H9 (cell line): ENCODE measurements around the gene DAPK1. TPM values are rescaled to one million over a fixed set of nuclear protein-coding genes. Genes with fewer than 3 reads are reported as not detected.

Source experiments
- DNase-seq: peaks from one replicate; pipeline ENCODE4 v3.0.0-alpha.2; 2017
- H2AFZ ChIP-seq: one replicate; pipeline ENCODE4 v1.6.1; 2013; ENCODE audit warnings: mild to moderate bottlenecking, low read length, control low read depth, moderate library complexity
- H2AK5ac ChIP-seq: 2 replicates; pipeline ENCODE4 v1.6.1; 2013; ENCODE audit warnings: low read length, control low read depth, mixed read lengths; ENCODE audit not compliant: insufficient read length
- H2BK120ac ChIP-seq: one replicate; pipeline ENCODE4 v1.6.1; 2013; ENCODE audit warnings: low read depth, mild to moderate bottlenecking, low read length, control low read depth, inconsistent platforms; ENCODE audit not compliant: poor library complexity, severe bottlenecking
- H2BK12ac ChIP-seq: 2 replicates; pipeline ENCODE4 v1.6.1; 2013; ENCODE audit warnings: low read length, control low read depth, mixed read lengths, low read depth; ENCODE audit not compliant: insufficient read length
- H2BK15ac ChIP-seq: 2 replicates; pipeline ENCODE4 v1.6.1; 2013; ENCODE audit warnings: low read depth, low read length, control low read depth
- H2BK20ac ChIP-seq: one replicate; pipeline ENCODE4 v1.6.1; 2013; ENCODE audit warnings: low read depth, mild to moderate bottlenecking, low read length, control low read depth, inconsistent platforms; ENCODE audit not compliant: poor library complexity, severe bottlenecking
- H2BK5ac ChIP-seq: 2 replicates; pipeline ENCODE4 v1.6.1; 2013; ENCODE audit warnings: low read length, control low read depth, mixed read lengths; ENCODE audit not compliant: insufficient read length
- H3K14ac ChIP-seq: 2 replicates; pipeline ENCODE4 v1.6.1; 2013; ENCODE audit warnings: low read length, control low read depth; ENCODE audit not compliant: insufficient read depth
- H3K18ac ChIP-seq: 2 replicates; pipeline ENCODE4 v1.6.1; 2013; ENCODE audit warnings: low read depth, mild to moderate bottlenecking, mixed read lengths, low read length, control low read depth; ENCODE audit not compliant: insufficient read length
- H3K23ac ChIP-seq: 2 replicates; pipeline ENCODE4 v1.6.1; 2013; ENCODE audit warnings: low read length, control low read depth, mixed read lengths, low read depth; ENCODE audit not compliant: insufficient read length
- H3K23me2 ChIP-seq: 2 replicates; pipeline ENCODE4 v1.6.1; 2013; ENCODE audit warnings: low read depth, mild to moderate bottlenecking, mixed read lengths, low read length, control low read depth; ENCODE audit not compliant: insufficient read length, poor library complexity, severe bottlenecking
- H3K27ac ChIP-seq: 2 replicates; pipeline ENCODE4 v1.5.1; 2013; ENCODE audit warnings: low read length, control low read depth, mixed read lengths, low read depth; ENCODE audit not compliant: insufficient read length
- H3K27me3 ChIP-seq: 2 replicates; pipeline ENCODE4 v1.6.1; 2013; ENCODE audit warnings: low read length, control low read depth, inconsistent platforms; ENCODE audit not compliant: insufficient read depth
- H3K4ac ChIP-seq: 2 replicates; pipeline ENCODE4 v1.6.1; 2013; ENCODE audit warnings: low read depth, mild to moderate bottlenecking, control low read depth, inconsistent platforms, low read length, moderate library complexity
- H3K4me1 ChIP-seq: 2 replicates; pipeline ENCODE4 v1.6.1; 2013; ENCODE audit warnings: low read length, control low read depth, inconsistent platforms; ENCODE audit not compliant: insufficient read depth
- H3K4me2 ChIP-seq: 2 replicates; pipeline ENCODE4 v1.6.1; 2013; ENCODE audit warnings: low read length, control low read depth, mixed read lengths; ENCODE audit not compliant: insufficient read length, insufficient read depth
- H3K56ac ChIP-seq: 2 replicates; pipeline ENCODE4 v1.6.1; 2013; ENCODE audit warnings: low read depth, mild to moderate bottlenecking, mixed read lengths, low read length, control low read depth; ENCODE audit not compliant: insufficient read length
- H3K79me1 ChIP-seq: 2 replicates; pipeline ENCODE4 v1.6.1; 2013; ENCODE audit warnings: low read depth, mild to moderate bottlenecking, moderate library complexity, low read length, control low read depth, inconsistent platforms; ENCODE audit not compliant: insufficient read depth, poor library complexity, severe bottlenecking
- H3K79me2 ChIP-seq: 2 replicates; pipeline ENCODE4 v1.6.1; 2013; ENCODE audit warnings: low read length, control low read depth, inconsistent platforms; ENCODE audit not compliant: insufficient read depth
- H3K9ac ChIP-seq: 2 replicates; pipeline ENCODE4 v1.6.1; 2013; ENCODE audit warnings: low read length, control low read depth, mixed read lengths; ENCODE audit not compliant: insufficient read length; ENCODE audit errors: extremely low read depth
- H3K9me3 ChIP-seq: one replicate; pipeline ENCODE4 v1.6.1; 2013; ENCODE audit warnings: low read depth, low read length, inconsistent platforms; ENCODE audit not compliant: control insufficient read depth
- H3T11ph ChIP-seq: one replicate; pipeline ENCODE4 v1.6.1; 2013; ENCODE audit warnings: mild to moderate bottlenecking, low read length, control low read depth, inconsistent platforms
- H4K20me1 ChIP-seq: one replicate; pipeline ENCODE4 v1.6.1; 2013; ENCODE audit not compliant: control insufficient read depth, insufficient read length, insufficient read depth
- H4K5ac ChIP-seq: 2 replicates; pipeline ENCODE4 v1.6.1; 2013; ENCODE audit warnings: low read depth, mild to moderate bottlenecking, mixed read lengths, low read length, control low read depth; ENCODE audit not compliant: insufficient read length
- H4K8ac ChIP-seq: replicated peaks from 2 replicates; pipeline ENCODE4 v1.6.1; 2013; ENCODE audit warnings: low read length, control low read depth, mixed read lengths, low read depth; ENCODE audit not compliant: insufficient read length
- H4K91ac ChIP-seq: 2 replicates; pipeline ENCODE4 v1.6.1; 2013; ENCODE audit warnings: low read depth, mild to moderate bottlenecking, moderate library complexity, mixed read lengths, low read length, control low read depth; ENCODE audit not compliant: insufficient read length
- H3K27ac Mint-ChIP-seq, 3 experiments: 2 replicates in 2 of 3; 3 replicates in 1 of 3; pipeline ENCODE4 v1.8.0; 2020 to 2021; ENCODE audit warnings: mixed read lengths in 3 of 3, mild to moderate bottlenecking in 1 of 3, moderate library complexity in 1 of 3
- H3K27me3 Mint-ChIP-seq: 2 replicates; pipeline ENCODE4 v1.8.0; 2021; ENCODE audit warnings: low read depth, mild to moderate bottlenecking, moderate library complexity, mixed read lengths
- H3K36me3 Mint-ChIP-seq, 3 experiments: 2 replicates in 2 of 3; 3 replicates in 1 of 3; pipeline ENCODE4 v1.8.0; 2020 to 2021; ENCODE audit warnings: low read depth in 3 of 3, mixed read lengths in 3 of 3; ENCODE audit not compliant: insufficient read depth in 1 of 3
- H3K4me1 Mint-ChIP-seq, 2 experiments: 2 replicates each; pipeline ENCODE4 v1.8.0; 2020; ENCODE audit warnings: mixed read lengths in 2 of 2
- H3K4me3 Mint-ChIP-seq, 2 experiments: 2 replicates in 1 of 2; 3 replicates in 1 of 2; pipeline ENCODE4 v1.8.0; 2020 to 2021; ENCODE audit warnings: mild to moderate bottlenecking in 2 of 2, mixed read lengths in 2 of 2, moderate library complexity in 1 of 2
- H3K9me3 Mint-ChIP-seq, 2 experiments: 2 replicates in 1 of 2; 3 replicates in 1 of 2; pipeline ENCODE4 v1.8.0; 2020; ENCODE audit warnings: mild to moderate bottlenecking in 2 of 2, mixed read lengths in 2 of 2, moderate library complexity in 1 of 2
- WGBS: extraction: QIAGEN DNeasy Blood & Tissue Kit; methylation state at CpG from one replicate; pipeline ENCODE4 v1.1.7; 2013; ENCODE audit warnings: missing lambda C conversion rate, low lambda C conversion rate, mixed read lengths; ENCODE audit not compliant: insufficient read length; ENCODE audit errors: extremely low coverage; 5-methylcytosine and 5-hydroxymethylcytosine counted together
- total RNA-seq: library from RNA; stranded (reverse); gene quantifications from 2 replicates; pipeline ENCODE4 v1.2.1, GENCODE V29; 2021
- TF ChIP-seq, protein P1 (sequence below): fragments of 200-600 bp; sonication (generic); conservative IDR thresholded peaks from 3 replicates; pipeline ENCODE4 v1.8.0; 2021; ENCODE audit warnings: antibody characterized with exemption, mild to moderate bottlenecking

Gene DAPK1
- total RNA-seq, 1 experiment from 2014 or later = 79.4 TPM

DNA sequence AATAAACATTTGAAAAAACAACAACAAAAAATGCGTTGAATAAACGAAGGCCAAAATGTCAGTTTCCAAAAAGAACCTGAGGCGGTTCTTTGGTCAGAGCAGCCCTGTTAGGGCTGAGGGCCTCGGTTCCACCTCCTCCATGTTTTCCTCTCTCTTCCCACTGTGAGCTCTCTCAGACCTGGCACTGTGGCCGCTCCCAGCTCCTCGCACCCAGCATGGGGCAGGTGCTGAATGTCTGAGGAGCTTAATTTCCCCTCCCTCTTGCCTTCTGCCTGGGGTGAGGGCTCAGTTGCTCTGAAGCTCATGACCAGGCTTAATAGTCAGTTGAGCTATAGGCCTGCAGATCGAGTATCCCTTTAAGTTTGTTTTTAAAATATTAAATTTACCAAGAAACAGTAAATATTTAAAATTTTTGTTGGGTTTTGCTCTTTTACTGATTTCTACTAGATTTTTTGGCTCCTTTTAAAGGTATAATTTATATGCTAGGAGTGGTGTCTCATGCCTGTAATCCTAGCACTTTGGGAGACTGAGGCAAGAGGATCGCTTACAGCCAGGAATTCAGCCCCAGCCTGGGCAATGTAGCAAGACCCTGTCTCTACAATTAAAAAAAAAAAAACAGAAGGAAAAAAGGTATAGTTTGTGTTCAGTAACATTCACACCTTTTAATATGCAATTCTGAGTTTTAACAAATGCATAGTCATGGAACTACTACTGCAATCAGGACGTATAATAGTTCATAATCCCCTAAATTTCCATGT lies 28.1 kb downstream of the DAPK1 start:
- Histone ChIP-seq H3K18ac (no peak overlapping the region), H2BK12ac (no peak overlapping the region), H3T11ph (no peak overlapping the region), H2AK5ac (no peak overlapping the region), H3K27ac (no peak overlapping the region), H2BK20ac (no peak overlapping the region), H4K8ac (no peak overlapping the region), H3K79me1 (peaks cover 5% of the 10 kb centered on the region), H3K23me2 (no peaks in the 10 kb centered on the region), H2BK15ac (no peak overlapping the region), H3K79me2 (peaks cover 2% of the 10 kb centered on the region; the same call in 1 of the 2 replicates), H3K56ac (no peak overlapping the region), H4K91ac (no peak overlapping the region), H3K27me3 (no peaks in the 10 kb centered on the region), H2AFZ (no peak overlapping the region), H2BK120ac (no peak overlapping the region), H3K14ac (no peak overlapping the region), H3K23ac (no peak overlapping the region), H4K5ac (no peak overlapping the region), H3K4me1 (peaks cover 9% of the 10 kb centered on the region; the same call in 1 of the 2 replicates), H4K20me1 (no peaks in the 10 kb centered on the region), H3K4ac (no peak overlapping the region), H3K9me3 (no peaks in the 10 kb centered on the region), H2BK5ac (no peak overlapping the region), H3K9ac (no peak overlapping the region), H3K4me2 (no peak overlapping the region)
- TF ChIP-seq, protein P1, sequence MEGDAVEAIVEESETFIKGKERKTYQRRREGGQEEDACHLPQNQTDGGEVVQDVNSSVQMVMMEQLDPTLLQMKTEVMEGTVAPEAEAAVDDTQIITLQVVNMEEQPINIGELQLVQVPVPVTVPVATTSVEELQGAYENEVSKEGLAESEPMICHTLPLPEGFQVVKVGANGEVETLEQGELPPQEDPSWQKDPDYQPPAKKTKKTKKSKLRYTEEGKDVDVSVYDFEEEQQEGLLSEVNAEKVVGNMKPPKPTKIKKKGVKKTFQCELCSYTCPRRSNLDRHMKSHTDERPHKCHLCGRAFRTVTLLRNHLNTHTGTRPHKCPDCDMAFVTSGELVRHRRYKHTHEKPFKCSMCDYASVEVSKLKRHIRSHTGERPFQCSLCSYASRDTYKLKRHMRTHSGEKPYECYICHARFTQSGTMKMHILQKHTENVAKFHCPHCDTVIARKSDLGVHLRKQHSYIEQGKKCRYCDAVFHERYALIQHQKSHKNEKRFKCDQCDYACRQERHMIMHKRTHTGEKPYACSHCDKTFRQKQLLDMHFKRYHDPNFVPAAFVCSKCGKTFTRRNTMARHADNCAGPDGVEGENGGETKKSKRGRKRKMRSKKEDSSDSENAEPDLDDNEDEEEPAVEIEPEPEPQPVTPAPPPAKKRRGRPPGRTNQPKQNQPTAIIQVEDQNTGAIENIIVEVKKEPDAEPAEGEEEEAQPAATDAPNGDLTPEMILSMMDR = no peak
- Mint-ChIP-seq H3K4me1 (peaks cover 52 to 58% of the 10 kb centered on the region in 2 experiments), H3K36me3 (peaks cover 16 to 23% (median 17%) of the 10 kb centered on the region in 3 experiments), H3K9me3 (no peaks in the 10 kb centered on the region; a peak in 1 of 5 replicates), H3K27ac (peak overlapping the region in 1 of 3 experiments; percentile 77; a peak in 1 of 7 replicates), H3K4me3 (no peak overlapping the region), H3K27me3 (no peaks in the 10 kb centered on the region)
- DNase-seq = no peak
- whole genome bisulfite sequencing = no CpG with 5 or more reads among the region's 9 CpGs
